T-cell (primary cell): Measurements from ENCODE around the gene SFXN4. TPM values are rescaled to one million over a fixed set of nuclear protein-coding genes. Genes with fewer than 3 reads are reported as not detected.
A peak's percentile ranks its signal among the peaks of the same experiment; 100 is the strongest.
"Not testable (repeated sequence)": the region's sequence is repeated elsewhere in the genome, so short reads cannot be mapped to it uniquely, and the experiment has no call there.

Experiments used
- ATAC-seq, 4 experiments: fragments of 200-7000 bp in 3 of 4; fragments of 150-1000 bp in 1 of 4; cut with Tn5 transposase; replicated peaks in 1 of 4; 1 replicate in 3 of 4; 2 replicates in 1 of 4; pipeline ENCODE4 v1.10.0; 2021; ENCODE audit warnings: moderate library complexity in 3 of 4, mild to moderate bottlenecking in 2 of 4, moderate number of reproducible peaks in 1 of 4
- CTCF ChIA-PET, 2 donors: fragments of 300-600 bp; sonication (Branson Sonifier 250); formaldehyde crosslinking; loops; one replicate each; lab custom pipeline; 2022; ENCODE audit warnings: antibody characterized with exemption in 2 of 2; lab: Charles Lee
- POLR2A ChIA-PET, 2 donors: fragments of 300-600 bp; sonication (Branson Sonifier 250); formaldehyde crosslinking; loops; one replicate each; lab custom pipeline; 2022; ENCODE audit warnings: antibody characterized with exemption in 2 of 2; lab: Charles Lee
- DNase-seq, 35 experiments: peaks; one replicate each; pipeline versions ENCODE4 v3.0.0 to v3.0.0-alpha.2; 2013 to 2023
- H3K27ac ChIP-seq: one replicate; pipeline ENCODE4 v1.5.1; 2013; ENCODE audit warnings: low read length
- H3K27me3 ChIP-seq, 2 experiments: replicated peaks in 1 of 2; 1 replicate in 1 of 2; 2 replicates in 1 of 2; pipeline versions ENCODE4 v1.6.1 to v1.7.0; 2013; ENCODE audit warnings: low read length in 1 of 2, mixed read lengths in 1 of 2; ENCODE audit not compliant: control insufficient read depth in 2 of 2, insufficient read depth in 2 of 2; ENCODE audit errors: extremely low read depth in 1 of 2
- H3K36me3 ChIP-seq, 2 donors: 1 replicate in 1 of 2; 2 replicates in 1 of 2; pipeline versions ENCODE4 v1.6.1 to v1.7.0; 2013; ENCODE audit warnings: low read length in 1 of 2; ENCODE audit not compliant: control insufficient read depth in 2 of 2, insufficient read depth in 1 of 2; ENCODE audit errors: extremely low read depth in 1 of 2
- H3K4me1 ChIP-seq, 2 experiments: 1 replicate in 1 of 2; 2 replicates in 1 of 2; pipeline versions ENCODE4 v1.6.1 to v1.7.0; 2013; ENCODE audit warnings: low read length in 2 of 2, mixed read lengths in 1 of 2; ENCODE audit not compliant: insufficient read depth in 2 of 2, control insufficient read depth in 1 of 2; ENCODE audit errors: extremely low read depth in 1 of 2
- H3K4me3 ChIP-seq, 2 donors: 1 replicate in 1 of 2; 2 replicates in 1 of 2; pipeline versions ENCODE4 v1.5.1 to v1.7.0; 2013; ENCODE audit warnings: mild to moderate bottlenecking in 2 of 2, low read length in 1 of 2, moderate library complexity in 1 of 2; ENCODE audit not compliant: control insufficient read depth in 1 of 2; ENCODE audit errors: extremely low read depth in 1 of 2
- H3K9me3 ChIP-seq: 2 replicates; pipeline ENCODE4 v1.7.0; 2013
- H3K27ac Mint-ChIP-seq, 2 donors: one replicate each; pipeline ENCODE4 v1.8.0; 2020 to 2021; ENCODE audit warnings: mild to moderate bottlenecking in 2 of 2, mixed read lengths in 2 of 2
- H3K27me3 Mint-ChIP-seq, 2 donors: one replicate each; pipeline ENCODE4 v1.8.0; 2021 to 2022; ENCODE audit warnings: mixed read lengths in 2 of 2
- H3K36me3 Mint-ChIP-seq: one replicate; pipeline ENCODE4 v1.8.0; 2021; ENCODE audit warnings: mixed read lengths
- H3K4me1 Mint-ChIP-seq, 3 donors: one replicate each; pipeline ENCODE4 v1.8.0; 2020 to 2022; ENCODE audit warnings: mixed read lengths in 3 of 3, mild to moderate bottlenecking in 1 of 3
- H3K4me3 Mint-ChIP-seq, 3 donors: one replicate each; pipeline ENCODE4 v1.8.0; 2020 to 2022; ENCODE audit warnings: mild to moderate bottlenecking in 3 of 3, mixed read lengths in 3 of 3, moderate library complexity in 3 of 3
- H3K9me3 Mint-ChIP-seq, 3 donors: one replicate each; pipeline ENCODE4 v1.8.0; 2020 to 2022; ENCODE audit warnings: mixed read lengths in 3 of 3
- WGBS: methylation state at CpG from one replicate; pipeline ENCODE4 v1.1.5; 2013; ENCODE audit warnings: missing lambda C conversion rate; ENCODE audit not compliant: insufficient coverage; 5-methylcytosine and 5-hydroxymethylcytosine counted together
- total RNA-seq, 35 experiments: library from RNA in 6 of 35; stranded (reverse) in 6 of 35; fragments of 120-200 nt in 1 of 35; gene quantifications; one replicate each; pipeline versions ENCODE4 v1.2.1 to v1.2.4 and lab custom pipeline; 2013 to 2026

SFXN4 gene
- total RNA-seq, 5 donors from 2014 or later (not counting 1 experiment from before 2014, with no cell fraction given), result 10.4 to 19.4 (median 13.9) TPM

- Mint-ChIP-seq H3K9me3 (no peaks in the 10 kb centered on the region), H3K4me1 (peaks cover 8 to 13% (median 11%) of the 10 kb centered on the region in 3 donors), H3K27ac (peak overlapping the region in 1 of 2 donors; percentile 52), H3K4me3 (no peak overlapping the region), H3K27me3 (no peaks in the 10 kb centered on the region), H3K36me3 (no peaks in the 10 kb centered on the region)
- ChIA-PET CTCF (interaction anchor here (0.6 to 0.7 kb wide), 3 partner anchors 14 to 567 kb away, joined by 3 to 4 read pairs (median 3); no protein-coding TSS in a partner anchor), POLR2A (interaction anchor here in 1 of 2 donors (0.6 to 0.7 kb wide), 2 partner anchors 316 to 400 kb away, joined by 3 to 7 read pairs; no protein-coding TSS in a partner anchor)
- H3K4me1 ChIP-seq, result peaks cover 4 to 12% of the 10 kb centered on the region in 2 experiments
- no peak overlapping the region for H3K4me3 ChIP-seq
- H3K9me3 ChIP-seq, result no peaks in the 10 kb centered on the region
- no peak for ATAC-seq
- no peak overlapping the region for H3K27ac ChIP-seq
- DNase-seq, result no peak
- no peaks in the 10 kb centered on the region for H3K36me3 ChIP-seq
- WGBS, result no CpG with 5 or more reads among the region's 9 CpGs
- no peaks in the 10 kb centered on the region for H3K27me3 ChIP-seq
Measured at GRCh38 chr10:119183664-119184412, 18.3 kb upstream of the SFXN4 start.

GRCh38 chr10:119180850-119181400 lies 15.4 kb upstream of the SFXN4 start:
- H3K9me3 ChIP-seq, H3K27me3 Mint-ChIP-seq, H3K36me3 ChIP-seq, DNase-seq, ATAC-seq, H3K27ac ChIP-seq, H3K9me3 Mint-ChIP-seq, H3K36me3 Mint-ChIP-seq, H3K27ac Mint-ChIP-seq, H3K4me3 Mint-ChIP-seq, H3K4me3 ChIP-seq, H3K27me3 ChIP-seq: not testable (repeated sequence)
- H3K4me1 ChIP-seq, result peaks cover 5 to 32% of the 10 kb centered on the region in 2 experiments
- ChIA-PET CTCF (interaction anchor here in 1 of 2 donors (0.7 kb wide), 1 partner anchor 351 kb away, joined by 5 read pairs; no protein-coding TSS in a partner anchor), POLR2A (interaction anchor here (0.6 to 0.7 kb wide), 2 partner anchors 91 to 354 kb away, joined by 3 read pairs; no protein-coding TSS in a partner anchor)
- peaks cover 14 to 34% (median 27%) of the 10 kb centered on the region in 3 donors for H3K4me1 Mint-ChIP-seq
- 100% methylated on average over 4 of the region's 7 CpGs for WGBS

- Mint-ChIP-seq H3K36me3 (peaks cover 4% of the 10 kb centered on the region), H3K27ac (peak within 1 kb of the TSS; percentile 92 to 93), H3K4me1 (peaks cover 24 to 39% (median 34%) of the 10 kb centered on the region in 3 donors), H3K4me3 (peak within 1 kb of the TSS; percentile 93 to 96 (median 93)), H3K27me3 (no peaks in the 10 kb centered on the region), H3K9me3 (no peaks in the 10 kb centered on the region)
- POLR2A ChIA-PET, result interaction anchor here in 1 of 2 donors (0.6 kb wide), 1 partner anchor 683 kb away, joined by 5 read pairs; no protein-coding TSS in a partner anchor
- H3K4me3 ChIP-seq, result peak within 1 kb of the TSS; percentile 92 to 98
- peaks cover 5 to 32% of the 10 kb centered on the region in 2 experiments for H3K4me1 ChIP-seq
- H3K9me3 ChIP-seq, result no peaks in the 10 kb centered on the region
- CTCF ChIA-PET, result interaction anchor here in 1 of 2 donors (0.7 to 1.0 kb wide), 3 partner anchors 21 to 112 kb away, joined by 3 to 5 read pairs (median 3); no protein-coding TSS in a partner anchor
- no peaks in the 10 kb centered on the region for H3K27me3 ChIP-seq
- peak within 1 kb of the TSS; percentile 78 for H3K27ac ChIP-seq
- H3K36me3 ChIP-seq, result peaks cover 6 to 15% of the 10 kb centered on the region in 2 donors
- ATAC-seq, result peak; percentile 97 to 99 (median 98)
- WGBS, result 0% methylated on average over 29 of the region's 45 CpGs
- peak; percentile 82 to 94 (median 90) for DNase-seq
Measured at GRCh38 chr10:119178372-119179119, 13.0 kb upstream of the SFXN4 start, which contains the start of gene PRDX3. TSS of gene PRDX3 (minus strand) at chr10:119178812. CDS start at chr10:119178790, 22 bp downstream.

GRCh38 chr10:119177708-119178371 lies 12.3 kb upstream of the SFXN4 start:
- ATAC-seq, result peak in 3 of 4 experiments; percentile 3 to 19 (median 13)
- ChIA-PET CTCF (no interaction called here), POLR2A (no interaction called here)
- Histone ChIP-seq H3K4me3 (peak overlapping the region; percentile 92 to 98), H3K9me3 (no peaks in the 10 kb centered on the region), H3K4me1 (peaks cover 5 to 32% of the 10 kb centered on the region in 2 experiments), H3K27ac (peak overlapping the region; percentile 78), H3K27me3 (no peaks in the 10 kb centered on the region), H3K36me3 (peaks cover 9 to 19% of the 10 kb centered on the region in 2 donors)
- no peaks in the 10 kb centered on the region for H3K9me3 Mint-ChIP-seq
- H3K27me3 Mint-ChIP-seq, result no peaks in the 10 kb centered on the region
- H3K36me3 Mint-ChIP-seq, result peaks cover 4% of the 10 kb centered on the region
- peaks cover 24 to 39% (median 34%) of the 10 kb centered on the region in 3 donors for H3K4me1 Mint-ChIP-seq
- DNase-seq, result no peak
- 10% methylated on average over 18 of the region's 21 CpGs for WGBS
- peak overlapping the region; percentile 93 to 96 (median 93) for H3K4me3 Mint-ChIP-seq
- peak overlapping the region; percentile 92 to 93 for H3K27ac Mint-ChIP-seq

GRCh38 chr10:119176166-119176565 lies 10.7 kb upstream of the SFXN4 start:
- Histone ChIP-seq H3K27me3 (no peaks in the 10 kb centered on the region), H3K4me3 (no peak overlapping the region), H3K9me3 (no peaks in the 10 kb centered on the region), H3K4me1 (peaks cover 5 to 32% of the 10 kb centered on the region in 2 experiments), H3K27ac (no peak overlapping the region), H3K36me3 (peaks cover 12 to 35% of the 10 kb centered on the region in 2 donors)
- CTCF ChIA-PET, result interaction anchor here (0.6 to 1.0 kb wide), 3 partner anchors 11 to 35 kb away, joined by 3 to 4 read pairs (median 3); no protein-coding TSS in a partner anchor
- Mint-ChIP-seq H3K9me3 (no peaks in the 10 kb centered on the region), H3K4me3 (peak overlapping the region in 2 of 3 donors; percentile 93 to 96), H3K27ac (peak overlapping the region in 1 of 2 donors; percentile 64), H3K36me3 (peaks cover 16% of the 10 kb centered on the region), H3K4me1 (peaks cover 24 to 39% (median 34%) of the 10 kb centered on the region in 3 donors), H3K27me3 (no peaks in the 10 kb centered on the region)
- WGBS, result no CpG with 5 or more reads among the region's 6 CpGs
- POLR2A ChIA-PET, result interaction anchor here (0.6 to 1.1 kb wide), 2 partner anchors 35 to 42 kb away, joined by 3 read pairs; no protein-coding TSS in a partner anchor
- DNase-seq (no peak), ATAC-seq (no peak)
